Measurements from ENCODE around the gene POLR3B. TPM values are rescaled to one million over a fixed set of nuclear protein-coding genes. Genes with fewer than 3 reads are reported as not detected.

The POLR3B gene
- total RNA-seq, 2 donors from 2014 or later: 9.1 to 9.2 TPM

DNA sequence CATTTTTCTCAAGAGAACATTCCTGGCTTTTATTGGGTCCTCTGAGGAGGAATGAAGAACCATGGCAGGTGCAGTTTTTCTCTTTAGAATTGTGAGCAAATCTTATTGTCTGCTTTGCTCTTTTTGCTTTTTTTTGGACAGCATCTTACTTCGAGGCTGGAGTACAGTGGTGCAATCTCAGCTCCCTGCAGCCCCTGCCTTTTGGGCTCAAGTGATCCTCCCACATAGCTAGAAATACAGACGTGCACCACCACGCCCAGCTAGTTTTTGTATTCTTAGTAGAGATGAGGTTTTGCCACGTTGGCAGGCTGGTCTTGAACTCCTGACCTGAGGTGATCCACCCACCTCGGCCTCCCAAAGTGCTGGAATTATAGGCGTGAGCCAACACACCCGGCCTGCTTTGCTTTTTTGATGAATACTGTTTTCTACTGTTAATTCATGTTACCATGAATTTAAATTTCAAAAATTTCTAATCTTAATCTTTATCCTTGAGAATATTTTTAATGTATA lies 71.5 kb downstream of the POLR3B start:
- 76 to 79% methylated on average over 7 of the region's 7 CpGs for WGBS, 2 donors
- TF ChIP-seq POLR2A (IDR thresholded peaks at IDR 0.05): no peak
- TF ChIP-seq, protein P1, sequence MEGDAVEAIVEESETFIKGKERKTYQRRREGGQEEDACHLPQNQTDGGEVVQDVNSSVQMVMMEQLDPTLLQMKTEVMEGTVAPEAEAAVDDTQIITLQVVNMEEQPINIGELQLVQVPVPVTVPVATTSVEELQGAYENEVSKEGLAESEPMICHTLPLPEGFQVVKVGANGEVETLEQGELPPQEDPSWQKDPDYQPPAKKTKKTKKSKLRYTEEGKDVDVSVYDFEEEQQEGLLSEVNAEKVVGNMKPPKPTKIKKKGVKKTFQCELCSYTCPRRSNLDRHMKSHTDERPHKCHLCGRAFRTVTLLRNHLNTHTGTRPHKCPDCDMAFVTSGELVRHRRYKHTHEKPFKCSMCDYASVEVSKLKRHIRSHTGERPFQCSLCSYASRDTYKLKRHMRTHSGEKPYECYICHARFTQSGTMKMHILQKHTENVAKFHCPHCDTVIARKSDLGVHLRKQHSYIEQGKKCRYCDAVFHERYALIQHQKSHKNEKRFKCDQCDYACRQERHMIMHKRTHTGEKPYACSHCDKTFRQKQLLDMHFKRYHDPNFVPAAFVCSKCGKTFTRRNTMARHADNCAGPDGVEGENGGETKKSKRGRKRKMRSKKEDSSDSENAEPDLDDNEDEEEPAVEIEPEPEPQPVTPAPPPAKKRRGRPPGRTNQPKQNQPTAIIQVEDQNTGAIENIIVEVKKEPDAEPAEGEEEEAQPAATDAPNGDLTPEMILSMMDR (IDR thresholded peaks at IDR 0.05): no peak
- peaks cover 10% of the 10 kb centered on the region for H3K4me1 ChIP-seq
- H3K4me3 ChIP-seq: no peak overlapping the region
- no peak for ATAC-seq
- no peaks in the 10 kb centered on the region for H3K36me3 ChIP-seq (replicated peaks in 1 of 2; ENCODE audit: insufficient read depth in 1 of 2, low read depth in 2 of 2)
- H3K27me3 ChIP-seq: no peaks in the 10 kb centered on the region
- no peak for DNase-seq
- intact Hi-C loops (cut with DNase I): no loop called here
- no peaks in the 10 kb centered on the region for H3K9me3 ChIP-seq
- H3K27ac ChIP-seq: no peak overlapping the region

DNA sequence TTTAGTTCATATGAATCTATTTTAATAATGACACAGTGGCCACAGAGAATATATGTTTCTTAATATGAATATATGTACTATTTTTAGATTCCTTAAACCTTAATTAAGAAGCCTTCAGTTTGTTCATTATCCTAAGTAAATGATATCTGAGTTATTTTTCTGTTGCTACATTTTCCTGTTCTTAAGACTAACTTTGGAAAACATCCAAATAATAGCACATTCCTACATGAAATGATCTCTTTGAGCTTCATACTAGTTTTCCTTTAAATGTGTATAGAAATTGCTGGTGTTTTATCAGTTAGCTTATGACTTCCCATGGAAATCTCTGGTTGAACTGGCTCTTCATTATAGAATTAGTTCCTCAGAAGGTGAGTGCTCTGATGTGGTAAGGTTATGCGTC lies 72.1 kb downstream of the POLR3B start:
- 100% methylated on average over 1 of the region's 1 CpG for WGBS, 2 donors
- no peaks in the 10 kb centered on the region for H3K27me3 ChIP-seq
- H3K36me3 ChIP-seq (replicated peaks in 1 of 2; ENCODE audit: insufficient read depth in 1 of 2, low read depth in 2 of 2): peaks cover 0 to 3% of the 10 kb centered on the region in 2 donors
- no peaks in the 10 kb centered on the region for H3K9me3 ChIP-seq
- no peak overlapping the region for H3K4me3 ChIP-seq
- no peak overlapping the region for H3K27ac ChIP-seq
- peaks cover 10% of the 10 kb centered on the region for H3K4me1 ChIP-seq
- intact Hi-C loops (cut with DNase I): no loop called here
- DNase-seq (no peak), ATAC-seq (no peak)
- TF ChIP-seq, protein P1 (IDR thresholded peaks at IDR 0.05): no peak
- TF ChIP-seq POLR2A (IDR thresholded peaks at IDR 0.05): no peak

DNA sequence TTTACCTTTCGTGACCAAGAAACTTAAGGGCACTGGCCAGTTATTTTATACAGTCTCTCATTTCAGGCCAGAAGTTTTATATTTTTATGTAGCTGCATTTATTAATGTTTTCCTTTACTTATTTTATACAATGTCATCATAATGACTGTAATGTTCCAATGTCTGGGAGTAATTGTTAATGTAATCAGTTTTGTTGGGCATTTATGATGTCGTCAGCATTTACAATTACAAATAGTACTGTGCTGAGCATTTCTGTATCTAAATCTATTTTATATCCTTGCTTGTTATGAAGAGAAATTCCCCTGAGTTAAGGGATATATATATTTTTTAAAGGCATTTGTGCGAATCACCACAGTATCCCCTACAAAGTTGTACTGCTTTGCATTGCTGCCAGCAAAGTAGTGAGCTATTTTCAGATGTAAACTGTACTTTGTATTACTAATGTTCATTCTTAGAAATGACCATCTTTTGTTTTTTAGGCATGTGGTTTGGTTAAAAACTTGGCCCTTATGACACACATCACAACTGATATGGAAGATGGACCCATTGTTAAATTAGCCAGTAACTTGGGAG lies 74.4 kb downstream of the POLR3B start:
- WGBS, 2 donors: 94 to 95% methylated on average over 3 of the region's 3 CpGs

DNA sequence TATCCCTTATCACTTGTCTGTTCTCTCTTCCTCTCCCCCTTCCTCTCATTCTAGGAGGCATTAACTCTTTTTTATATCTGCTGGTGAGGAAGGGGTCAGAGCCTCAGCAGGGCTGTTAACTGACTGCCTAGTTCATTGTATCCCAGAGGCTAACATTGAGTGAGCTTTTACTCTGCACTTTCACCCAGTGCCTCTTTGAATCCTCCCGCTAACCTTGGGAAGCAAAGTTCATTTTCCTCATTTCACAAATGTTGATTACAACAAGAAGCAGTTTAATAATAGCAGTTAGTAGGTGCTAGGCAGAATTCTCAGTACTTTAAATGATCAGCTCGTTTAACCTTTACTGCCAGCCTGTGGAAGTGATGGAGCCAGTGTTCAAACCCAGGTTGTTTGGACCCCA lies 75.5 kb downstream of the POLR3B start:
- intact Hi-C loops (cut with DNase I): no loop called here
- no peaks in the 10 kb centered on the region for H3K9me3 ChIP-seq
- DNase-seq (no peak), ATAC-seq (no peak)
- peaks cover 0 to 10% of the 10 kb centered on the region in 2 donors for H3K36me3 ChIP-seq (replicated peaks in 1 of 2; ENCODE audit: insufficient read depth in 1 of 2, low read depth in 2 of 2)
- H3K4me3 ChIP-seq: no peak overlapping the region
- no peaks in the 10 kb centered on the region for H3K27me3 ChIP-seq
- no peak for TF ChIP-seq POLR2A (IDR thresholded peaks at IDR 0.05)
- TF ChIP-seq, protein P1 (IDR thresholded peaks at IDR 0.05): no peak
- no peak overlapping the region for H3K27ac ChIP-seq
- 80 to 97% methylated on average over 2 of the region's 2 CpGs for WGBS, 2 donors
- peaks cover 8% of the 10 kb centered on the region for H3K4me1 ChIP-seq

More for the DNA sequence above, 74.4 kb downstream of the POLR3B start:
- intact Hi-C loops (cut with DNase I): no loop called here
- H3K36me3 ChIP-seq (replicated peaks in 1 of 2; ENCODE audit: insufficient read depth in 1 of 2, low read depth in 2 of 2): peaks cover 0 to 6% of the 10 kb centered on the region in 2 donors
- H3K27me3 ChIP-seq: no peaks in the 10 kb centered on the region
- no peaks in the 10 kb centered on the region for H3K9me3 ChIP-seq
- H3K4me1 ChIP-seq: peaks cover 10% of the 10 kb centered on the region
- H3K27ac ChIP-seq: no peak overlapping the region
- no peak overlapping the region for H3K4me3 ChIP-seq
- DNase-seq (no peak), ATAC-seq (no peak)
- TF ChIP-seq, protein P1 (IDR thresholded peaks at IDR 0.05): no peak
- TF ChIP-seq POLR2A (IDR thresholded peaks at IDR 0.05): no peak

DNA sequence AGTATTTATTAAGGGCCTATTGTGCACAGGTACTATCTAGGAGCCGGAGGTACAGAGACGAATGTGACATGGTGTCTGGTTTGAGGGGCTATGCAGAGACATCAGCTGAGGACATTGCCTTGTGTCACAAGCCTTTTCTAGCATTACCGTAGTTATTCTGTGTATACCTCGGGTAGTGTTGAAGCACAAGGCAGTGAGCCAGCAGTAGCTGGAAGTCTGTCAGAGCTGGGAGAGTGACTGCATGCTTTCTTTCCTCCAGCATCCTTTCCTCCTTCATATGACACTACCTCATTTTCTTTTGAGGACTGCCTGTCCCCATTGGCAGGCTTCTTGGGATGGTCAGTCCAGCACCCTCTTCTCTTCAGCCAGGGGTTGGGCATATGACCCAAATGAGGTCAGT lies 77.0 kb downstream of the POLR3B start:
- peaks cover 0 to 14% of the 10 kb centered on the region in 2 donors for H3K36me3 ChIP-seq (replicated peaks in 1 of 2; ENCODE audit: insufficient read depth in 1 of 2, low read depth in 2 of 2)
- intact Hi-C loops (cut with DNase I): no loop called here
- H3K9me3 ChIP-seq: no peaks in the 10 kb centered on the region
- no peak overlapping the region for H3K27ac ChIP-seq
- no peak overlapping the region for H3K4me3 ChIP-seq
- TF ChIP-seq, protein P1 (IDR thresholded peaks at IDR 0.05): no peak
- no peak for TF ChIP-seq POLR2A (IDR thresholded peaks at IDR 0.05)
- H3K4me1 ChIP-seq: no peaks in the 10 kb centered on the region
- no peaks in the 10 kb centered on the region for H3K27me3 ChIP-seq
- ATAC-seq (no peak), DNase-seq (no peak)
- 92 to 94% methylated on average over 4 of the region's 4 CpGs for WGBS, 2 donors
